ENCODE data around the gene PDCD6IP. TPM values are rescaled to one million over a fixed set of nuclear protein-coding genes. Genes with fewer than 3 reads are reported as not detected.

PDCD6IP gene
- total RNA-seq, 3 donors from 2014 or later, result 305 to 521 (median 428) TPM

GRCh38 chr3:33758281-33758680, 40.1 kb upstream of the PDCD6IP start:
- H3K36me3 ChIP-seq (ENCODE audit: low read depth), result no peaks in the 10 kb centered on the region
- peaks cover 13% of the 10 kb centered on the region for H3K9me3 ChIP-seq
- no peak for DNase-seq
- no peak overlapping the region for H3K4me3 ChIP-seq
- no peak for ATAC-seq
- intact Hi-C loops (cut with DNase I, micrococcal nuclease), result no loop called here
- TF ChIP-seq CTCF (IDR thresholded peaks at IDR 0.05), result no peak
- H3K4me1 ChIP-seq (ENCODE audit: low read depth), result no peaks in the 10 kb centered on the region

GRCh38 chr3:33758864-33759263, 39.6 kb upstream of the PDCD6IP start:
- ATAC-seq (no peak), DNase-seq (no peak)
- peaks cover 10% of the 10 kb centered on the region for H3K9me3 ChIP-seq
- no peaks in the 10 kb centered on the region for H3K4me1 ChIP-seq (ENCODE audit: low read depth)
- intact Hi-C loops (cut with DNase I, micrococcal nuclease), result no loop called here
- no peak for TF ChIP-seq CTCF (IDR thresholded peaks at IDR 0.05)
- H3K36me3 ChIP-seq (ENCODE audit: low read depth), result no peaks in the 10 kb centered on the region
- no peak overlapping the region for H3K4me3 ChIP-seq

- TF ChIP-seq CTCF (IDR thresholded peaks at IDR 0.05), result no peak
- Histone ChIP-seq H3K4me1 (ENCODE audit: low read depth) (no peaks in the 10 kb centered on the region), H3K9me3 (no peaks in the 10 kb centered on the region), H3K36me3 (ENCODE audit: low read depth) (no peaks in the 10 kb centered on the region), H3K4me3 (no peak overlapping the region)
- intact Hi-C loops (cut with DNase I, micrococcal nuclease), result no loop called here
- ATAC-seq, result no peak
- DNase-seq, result no peak
Observed at GRCh38 chr3:33768578-33769330, 29.7 kb upstream of the PDCD6IP start.

GRCh38 chr3:33773637-33774036, 24.8 kb upstream of the PDCD6IP start:
- Histone ChIP-seq H3K4me1 (ENCODE audit: low read depth) (no peaks in the 10 kb centered on the region), H3K36me3 (ENCODE audit: low read depth) (no peaks in the 10 kb centered on the region), H3K9me3 (no peaks in the 10 kb centered on the region), H3K4me3 (no peak overlapping the region)
- intact Hi-C loops (cut with DNase I, micrococcal nuclease), result no loop called here
- no peak for ATAC-seq
- TF ChIP-seq CTCF (IDR thresholded peaks at IDR 0.05), result no peak
- no peak for DNase-seq

GRCh38 chr3:33775363-33775762, 23.1 kb upstream of the PDCD6IP start:
- DNase-seq, result no peak
- TF ChIP-seq CTCF (IDR thresholded peaks at IDR 0.05), result no peak
- ATAC-seq, result no peak
- no peaks in the 10 kb centered on the region for H3K9me3 ChIP-seq
- intact Hi-C loops (cut with DNase I, micrococcal nuclease), result no loop called here
- no peak overlapping the region for H3K4me3 ChIP-seq
- H3K36me3 ChIP-seq (ENCODE audit: low read depth), result no peaks in the 10 kb centered on the region
- no peaks in the 10 kb centered on the region for H3K4me1 ChIP-seq (ENCODE audit: low read depth)

Measured in mucosa of descending colon (tissue), 3 donors.